Activated T-cell treated with anti-CD3 and anti-CD28 coated beads for 24 hours (primary cell): Measurements from ENCODE around the gene ZNF775.

ENCODE experiments used
- DNase-seq: peaks from one replicate; pipeline ENCODE4 v3.0.0-alpha.2; 2020; ENCODE audit warnings: low read depth

Gene ZNF775

GRCh38 chr7:150401424-150401790 lies 22.3 kb downstream of the ZNF775 start:
- DNase-seq: no peak

GRCh38 chr7:150401861-150402631 lies 22.9 kb downstream of the ZNF775 start:
- DNase-seq: no peak

- DNase-seq: no peak
These were observed 23.7 kb downstream of the ZNF775 start for GRCh38 chr7:150402671-150403321.

- DNase-seq: no peak
These were observed 24.4 kb downstream of the ZNF775 start for GRCh38 chr7:150403376-150404171.

GRCh38 chr7:150404172-150404804 lies 25.2 kb downstream of the ZNF775 start:
- no peak for DNase-seq

- peak; percentile 61 for DNase-seq
These were observed 25.9 kb downstream of the ZNF775 start for GRCh38 chr7:150404805-150405583.

- peak; percentile 14 for DNase-seq
These were observed 26.6 kb downstream of the ZNF775 start for GRCh38 chr7:150405584-150406311.

GRCh38 chr7:150406312-150406566 lies 27.1 kb downstream of the ZNF775 start:
- no peak for DNase-seq

- no peak for DNase-seq
These were observed 27.7 kb downstream of the ZNF775 start for GRCh38 chr7:150406567-150407421.

- no peak for DNase-seq
These were observed 28.7 kb downstream of the ZNF775 start for GRCh38 chr7:150407588-150408392.

GRCh38 chr7:150408393-150409299 lies 29.5 kb downstream of the ZNF775 start:
- no peak for DNase-seq

GRCh38 chr7:150409300-150410030 lies 30.3 kb downstream of the ZNF775 start:
- DNase-seq: no peak

GRCh38 chr7:150410131-150410530 lies 31.0 kb downstream of the ZNF775 start:
- DNase-seq: no peak

GRCh38 chr7:150410680-150411346 lies 31.7 kb downstream of the ZNF775 start:
- no peak for DNase-seq

GRCh38 chr7:150411606-150412005 lies 32.5 kb downstream of the ZNF775 start:
- DNase-seq: no peak

- DNase-seq: no peak
These were observed 32.9 kb downstream of the ZNF775 start for GRCh38 chr7:150412016-150412415.
